GM18909 (cell line): ENCODE results near the gene BPIFA2.
"Not testable (repeated sequence)": the region's sequence is repeated elsewhere in the genome, so short reads cannot be mapped to it uniquely, and the experiment has no call there.

ENCODE experiments used
- ATAC-seq: cut with Tn5 transposase; IDR thresholded peaks from one replicate; pipeline ENCODE4 v1.9.1; 2021; ENCODE audit warnings: mild to moderate bottlenecking; ENCODE audit not compliant: unreplicated experiment, poor library complexity

The BPIFA2 gene, protein sequence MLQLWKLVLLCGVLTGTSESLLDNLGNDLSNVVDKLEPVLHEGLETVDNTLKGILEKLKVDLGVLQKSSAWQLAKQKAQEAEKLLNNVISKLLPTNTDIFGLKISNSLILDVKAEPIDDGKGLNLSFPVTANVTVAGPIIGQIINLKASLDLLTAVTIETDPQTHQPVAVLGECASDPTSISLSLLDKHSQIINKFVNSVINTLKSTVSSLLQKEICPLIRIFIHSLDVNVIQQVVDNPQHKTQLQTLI

DNA sequence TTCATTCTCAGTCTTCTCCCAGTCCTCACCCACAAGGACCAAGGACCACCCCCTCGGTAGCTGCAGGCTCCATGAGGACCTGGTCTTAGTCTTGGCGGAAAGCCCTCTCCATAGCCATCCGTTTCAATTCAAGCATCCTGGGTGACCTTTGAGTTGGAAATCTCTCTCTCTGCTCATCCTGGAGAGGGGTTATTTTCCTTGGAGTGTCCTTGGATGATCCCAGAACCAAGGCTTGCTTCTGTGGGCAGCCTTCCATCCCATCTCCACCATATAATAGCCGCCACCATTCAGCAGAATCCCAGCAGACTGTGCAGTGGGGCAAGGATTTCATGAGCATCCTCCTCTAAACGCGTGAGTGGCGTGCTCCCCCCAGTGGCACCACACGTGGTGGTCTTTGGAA, at the start of gene BPIFA2:
TSS of gene BPIFA2 (plus strand) at position 301 of the 400 bp plus-strand sequence. CDS start 987 bp downstream, outside the sequence.
- ATAC-seq, result no peak

DNA sequence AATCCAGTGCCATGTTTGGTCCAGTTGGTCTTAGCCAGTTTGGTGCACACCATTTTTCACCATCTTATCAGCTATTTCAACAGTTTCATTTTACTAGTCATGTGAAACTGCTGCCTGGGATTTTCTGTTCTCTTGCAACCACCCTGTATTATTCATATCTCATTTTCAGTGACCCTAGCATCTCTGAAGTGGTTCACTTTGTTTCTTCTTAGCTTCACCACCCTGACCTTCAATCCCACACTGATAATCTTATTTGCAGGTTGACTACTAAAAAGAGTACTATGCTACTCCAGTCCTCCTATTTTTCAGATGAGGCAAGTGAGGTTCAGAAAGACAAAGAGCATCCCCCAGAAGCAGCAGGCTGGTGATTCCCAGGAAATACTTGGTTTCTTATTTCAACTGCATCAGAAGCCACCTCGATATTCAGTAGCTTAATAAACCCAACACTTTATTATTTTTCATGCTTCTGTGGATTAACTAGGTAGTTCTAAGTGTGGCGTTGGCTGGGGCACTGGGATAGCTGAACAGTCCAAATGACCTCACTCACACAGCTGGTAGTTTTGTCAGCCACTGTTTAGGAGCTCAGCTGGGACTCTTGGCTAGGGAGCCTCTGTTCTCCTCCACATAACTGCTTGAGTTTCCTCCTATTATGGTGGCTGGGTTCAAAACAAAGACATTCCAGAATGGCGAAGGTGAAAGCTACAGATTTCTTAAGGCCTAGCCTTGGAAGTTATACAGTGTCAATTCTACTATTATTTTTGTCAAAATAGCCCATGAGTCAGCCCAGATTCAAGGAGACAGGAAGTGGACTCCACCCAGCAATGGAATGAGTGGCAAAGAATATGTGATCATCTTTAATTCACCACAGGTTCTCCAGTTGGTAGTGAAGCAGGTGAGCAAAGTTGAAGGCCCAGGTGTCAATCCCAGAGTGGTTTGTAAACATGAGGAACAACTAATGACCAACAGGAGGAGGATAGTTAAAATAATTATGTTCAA, 47.9 kb upstream of the BPIFA2 start:
- ATAC-seq, result no peak

DNA sequence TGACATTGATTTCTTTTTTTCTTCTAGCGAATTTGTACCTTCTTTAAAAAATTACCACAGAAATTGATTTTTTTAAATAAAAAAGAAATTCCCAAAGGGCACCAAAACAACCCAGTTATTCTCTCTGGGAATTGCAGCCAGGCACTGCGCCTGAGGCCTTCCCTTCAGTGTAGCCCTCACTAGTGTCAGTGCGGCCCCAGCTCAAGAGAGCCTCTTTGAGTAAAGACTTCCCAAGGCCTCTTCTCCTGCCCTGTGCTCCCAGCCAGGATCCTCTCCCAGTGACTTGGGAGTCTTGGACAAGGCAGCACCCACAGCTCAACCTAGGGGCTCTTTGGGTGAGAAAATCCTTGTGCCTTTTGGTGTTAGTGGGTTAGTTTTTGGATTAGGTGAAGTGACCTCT, 47.0 kb upstream of the BPIFA2 start:
- ATAC-seq, result no peak

DNA sequence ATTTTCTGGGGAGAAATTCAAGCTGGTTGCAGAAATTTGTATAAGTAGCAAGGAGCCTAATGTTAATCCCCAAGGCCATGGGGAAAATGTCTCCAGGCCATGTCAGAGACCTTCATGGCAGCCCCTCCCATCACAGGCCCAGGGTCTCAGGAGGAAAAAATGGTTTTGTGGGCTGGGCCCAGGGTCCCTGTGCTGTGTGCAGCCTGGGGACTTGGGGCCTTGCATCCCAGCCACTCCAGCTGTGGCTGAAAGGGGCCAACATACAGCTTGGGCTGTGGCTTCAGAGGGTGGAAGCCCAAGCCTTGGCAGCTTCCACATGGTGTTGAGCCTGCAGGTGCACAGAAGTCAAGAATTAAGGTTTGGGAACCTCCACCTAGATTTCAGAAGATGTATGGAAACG, 45.7 kb upstream of the BPIFA2 start:
- not testable (repeated sequence) for ATAC-seq

DNA sequence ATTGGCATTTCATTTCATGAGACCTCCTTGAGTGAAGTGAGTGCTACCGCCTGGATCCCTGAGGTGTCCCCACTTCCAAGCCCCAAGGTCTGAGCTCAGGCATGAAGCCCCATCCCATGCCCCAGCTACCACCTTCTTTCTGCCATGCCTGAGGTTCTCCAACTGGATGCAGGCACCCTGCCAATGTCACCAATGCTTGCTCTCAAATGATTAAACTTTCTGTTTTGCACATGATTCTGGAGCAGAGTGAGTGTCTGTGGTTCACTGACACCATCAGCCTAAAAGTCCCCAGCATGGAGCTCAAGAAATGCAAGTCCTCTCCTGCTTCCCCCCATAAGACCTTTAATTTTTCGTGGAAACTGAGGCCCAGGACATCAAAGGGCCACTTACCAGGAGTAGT, 43.7 kb upstream of the BPIFA2 start:
- no peak for ATAC-seq

DNA sequence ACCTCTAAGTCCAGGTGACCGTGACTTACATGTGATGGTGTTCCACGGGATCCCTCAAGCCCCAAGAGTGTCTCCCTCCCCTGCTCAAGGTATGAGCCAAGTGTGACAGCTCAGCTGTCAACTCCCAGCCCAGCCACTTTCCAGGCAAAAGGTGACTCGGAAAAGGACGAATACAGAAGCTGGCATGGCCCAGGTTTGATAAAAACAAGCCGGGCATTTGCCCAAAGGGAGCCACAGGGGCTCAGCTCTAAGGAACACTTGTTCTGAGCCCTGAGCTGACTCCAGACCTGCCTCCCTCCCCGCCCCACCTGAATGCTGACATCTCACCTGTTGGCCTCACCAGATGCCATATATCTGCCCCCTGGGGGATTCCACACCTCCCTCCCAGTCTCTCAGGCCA, 43.0 kb upstream of the BPIFA2 start:
- ATAC-seq, result no peak

DNA sequence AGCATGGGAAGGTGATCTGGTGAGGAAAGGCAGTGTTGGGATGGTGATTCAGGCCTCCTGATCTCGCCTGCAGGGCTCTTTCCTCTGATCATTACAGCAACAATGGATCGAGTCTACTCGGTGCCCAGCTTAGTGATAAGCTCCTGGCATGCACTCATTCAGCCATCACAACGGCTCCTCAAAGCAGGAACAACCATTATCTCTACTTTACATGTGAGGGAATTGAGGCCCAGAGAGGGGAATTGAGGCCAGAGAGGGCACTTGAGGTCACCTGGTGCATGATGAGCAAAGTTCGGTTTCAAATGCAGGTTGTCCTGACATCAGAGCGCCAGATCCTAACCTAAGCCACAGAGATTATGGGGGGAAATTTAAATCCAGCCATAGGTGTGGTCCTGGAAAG, 42.0 kb upstream of the BPIFA2 start:
- no peak for ATAC-seq

DNA sequence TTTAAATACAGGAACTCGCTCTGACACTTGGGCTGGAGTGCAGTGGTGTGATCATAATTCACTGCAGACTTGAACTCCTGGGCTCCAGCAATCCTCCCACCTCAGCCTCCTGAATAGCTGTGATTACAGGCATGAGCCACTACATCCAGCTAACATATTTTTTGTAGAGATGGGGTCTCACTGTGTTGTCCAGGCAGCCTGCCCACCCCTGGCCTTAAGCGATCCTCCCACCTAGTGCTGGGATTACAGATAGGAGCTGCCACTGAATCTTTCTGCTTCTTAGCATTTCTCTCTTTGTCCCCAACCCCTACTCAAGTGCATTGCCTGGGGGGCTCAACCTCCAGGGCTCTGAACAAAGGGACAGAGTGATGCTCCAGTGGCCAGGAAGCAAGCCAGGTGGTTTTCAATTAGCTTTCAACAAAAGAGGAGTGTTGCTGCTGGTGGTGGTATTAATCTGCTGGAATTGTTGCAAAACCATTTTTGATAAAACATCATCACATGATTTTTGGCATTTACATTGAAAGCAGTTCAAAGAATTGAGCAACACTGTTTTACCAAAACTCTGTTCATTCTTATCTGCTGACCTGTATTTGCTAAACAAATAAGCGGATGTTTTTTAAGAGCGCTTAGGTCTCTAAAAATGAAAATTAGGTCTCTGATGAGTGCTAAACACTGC, 40.4 kb upstream of the BPIFA2 start:
- ATAC-seq, result no peak

DNA sequence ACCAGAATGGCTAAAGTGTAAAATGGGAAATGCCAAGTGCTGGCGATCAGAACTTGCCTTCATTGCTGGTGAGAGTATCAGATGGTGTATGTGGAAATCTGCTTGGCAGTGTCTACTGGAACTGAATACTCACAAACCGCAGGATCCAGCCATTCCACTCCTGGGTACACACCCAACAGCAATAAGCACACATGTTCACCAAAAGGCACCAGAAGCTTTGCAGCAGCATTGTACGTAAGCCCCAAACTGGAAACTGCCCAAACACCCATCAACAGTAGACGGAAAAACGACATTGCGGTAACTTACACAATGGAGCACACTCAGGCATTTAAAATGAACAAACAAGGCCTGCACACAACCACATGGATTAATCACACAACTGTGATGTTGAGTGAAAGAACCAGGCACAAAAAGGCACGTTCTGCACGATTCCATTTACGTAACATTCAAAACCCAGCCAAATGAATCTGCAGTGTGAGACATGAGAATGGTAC, 37.3 kb upstream of the BPIFA2 start:
- no peak for ATAC-seq

DNA sequence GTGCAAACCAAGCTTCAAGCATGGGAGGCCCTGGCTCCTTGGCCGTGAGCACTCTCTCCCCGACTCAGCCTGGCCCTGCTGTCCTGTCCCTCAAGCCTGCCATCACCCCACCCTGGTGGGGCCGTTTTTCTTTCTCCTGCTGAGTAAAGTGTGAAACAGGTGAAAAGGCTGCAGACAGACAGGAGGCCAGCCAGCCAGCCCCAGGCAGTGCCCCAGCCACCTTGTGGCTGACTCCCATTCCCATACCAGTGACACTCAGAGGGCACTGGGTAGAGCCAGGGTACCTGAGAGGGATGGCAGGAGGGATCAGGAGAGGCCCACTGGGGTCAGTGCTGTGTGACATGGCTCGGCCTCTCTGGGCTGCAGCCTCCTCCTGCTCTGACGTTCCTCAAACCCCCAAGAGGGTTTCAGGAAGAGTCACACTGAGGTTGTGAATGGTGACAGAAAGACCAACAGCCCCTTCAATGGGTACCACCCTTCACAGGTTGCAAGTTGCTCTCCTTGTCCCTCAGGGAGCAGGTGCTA, 35.9 kb upstream of the BPIFA2 start:
- no peak for ATAC-seq

DNA sequence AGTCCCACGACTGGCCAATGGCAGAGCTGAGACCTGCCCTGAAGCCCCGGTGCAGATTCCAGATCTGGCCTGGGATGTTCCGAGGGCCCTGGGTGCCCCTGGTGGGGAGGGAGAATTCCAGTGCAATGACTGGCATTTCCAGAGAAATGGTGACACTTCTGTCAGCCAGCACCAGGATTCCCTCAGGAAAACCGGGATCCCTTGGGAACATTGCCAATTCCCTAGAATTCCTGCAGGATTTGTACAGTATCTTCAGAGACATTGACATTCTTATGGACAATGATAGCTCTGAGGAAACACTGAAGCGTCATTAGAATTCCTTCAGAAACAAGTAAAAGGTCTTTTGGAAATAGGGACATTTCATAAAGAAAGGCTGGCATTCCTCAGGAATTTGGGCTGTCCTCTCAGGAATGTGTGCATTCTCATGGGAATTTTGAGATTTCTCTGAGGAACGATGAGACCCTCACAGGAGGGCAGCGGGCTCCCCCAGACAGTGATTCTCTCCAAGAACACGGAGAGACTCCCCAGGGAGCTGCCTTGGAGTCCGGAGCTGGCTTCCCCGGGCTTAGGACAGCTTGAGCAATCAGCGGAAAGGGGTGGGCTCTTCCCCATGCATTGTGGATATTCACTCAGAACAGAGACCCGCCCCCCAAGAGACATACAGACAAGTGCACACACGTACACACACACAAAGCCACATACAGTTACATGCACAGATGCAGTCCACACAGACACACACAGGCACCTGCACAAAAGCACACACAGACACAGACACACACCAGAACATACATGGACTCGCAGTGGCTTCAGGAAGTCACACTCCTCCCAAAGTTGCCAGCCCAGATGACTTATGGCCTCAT, 35.2 kb upstream of the BPIFA2 start:
- no peak for ATAC-seq

DNA sequence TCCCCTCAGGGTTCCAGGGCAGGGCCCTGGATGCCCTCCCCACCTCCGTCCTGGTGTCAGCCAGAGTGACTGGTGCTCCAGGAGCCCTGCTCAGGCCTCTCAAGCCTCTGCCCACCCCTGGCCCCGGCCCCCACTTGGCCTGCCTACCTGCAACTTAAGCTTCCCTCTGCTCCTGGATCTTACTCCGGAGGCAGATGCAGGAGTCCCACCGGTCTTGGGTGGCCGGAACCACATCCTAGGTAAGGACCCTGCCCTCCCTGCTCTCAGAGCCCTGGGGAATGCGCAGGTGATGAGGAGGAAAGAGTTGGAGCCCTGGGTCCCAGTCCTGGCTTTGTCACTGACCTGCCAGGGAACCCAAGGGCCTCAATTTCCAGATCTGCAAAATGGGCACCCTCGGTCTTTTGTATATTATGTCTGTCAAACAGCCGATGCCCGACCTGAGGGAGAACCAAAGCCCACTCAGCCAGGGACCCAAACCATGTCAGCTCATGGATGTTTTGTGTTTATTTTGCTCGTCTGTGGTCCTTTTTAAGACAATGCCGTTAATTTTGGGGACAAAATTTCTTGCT, 34.5 kb upstream of the BPIFA2 start:
- no peak for ATAC-seq

DNA sequence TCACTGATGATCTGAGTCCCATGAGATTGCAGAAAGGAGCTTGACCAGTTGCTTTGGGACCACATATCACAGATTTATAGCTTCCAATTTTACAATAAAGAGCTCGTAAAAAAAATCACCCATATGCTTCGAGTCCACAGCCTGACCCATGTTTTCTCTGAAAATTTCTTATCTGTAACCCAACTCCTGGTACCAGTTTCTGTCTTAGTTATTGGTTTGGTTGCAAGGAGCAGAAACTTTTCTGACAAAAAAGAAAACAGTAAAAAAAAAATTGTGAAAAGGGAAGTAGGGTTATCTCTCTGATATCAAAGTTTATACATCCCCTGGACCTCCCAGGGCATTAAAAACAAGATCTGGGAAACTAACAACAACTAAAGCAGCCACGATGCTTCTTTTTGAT, 30.8 kb upstream of the BPIFA2 start:
- no peak for ATAC-seq

DNA sequence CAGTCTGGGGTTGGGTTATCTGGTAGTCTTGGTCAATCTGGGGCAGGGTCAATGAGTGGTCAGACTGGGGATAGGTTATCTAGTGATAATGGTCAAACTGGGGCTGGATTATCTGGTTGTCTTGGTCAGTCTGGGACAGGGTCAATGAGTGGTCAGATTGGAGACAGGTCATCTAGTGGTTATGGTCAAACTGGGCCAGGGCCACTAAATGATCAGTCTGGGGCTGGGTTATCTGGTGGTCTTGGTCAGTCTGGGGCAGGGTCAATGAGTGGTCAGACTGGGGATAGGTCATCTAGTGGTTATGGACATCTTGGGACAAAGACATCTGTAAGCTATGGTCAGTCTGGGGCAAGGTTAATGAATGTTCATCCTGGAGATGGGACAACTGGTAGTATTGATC, 28.5 kb upstream of the BPIFA2 start:
- ATAC-seq, result no peak

DNA sequence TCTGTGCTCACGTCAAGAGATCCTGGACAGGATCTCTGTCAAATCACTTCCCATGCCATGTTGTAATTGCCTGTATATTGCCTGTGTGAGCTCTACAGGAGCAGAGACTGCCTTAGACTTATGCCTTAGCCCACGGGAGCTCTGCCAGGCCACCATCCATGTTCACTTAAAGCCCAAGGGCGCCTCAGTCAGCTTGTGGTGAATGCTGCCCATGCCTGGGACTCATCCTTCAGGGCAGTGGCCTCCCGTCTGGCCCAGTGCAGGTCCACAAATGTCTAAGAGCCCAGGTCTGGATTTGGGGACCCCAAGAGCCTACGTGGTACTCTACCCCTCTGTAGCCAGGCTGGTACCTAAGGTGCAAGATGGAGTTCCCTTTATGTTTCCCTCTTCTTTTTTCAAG, 22.4 kb upstream of the BPIFA2 start:
- ATAC-seq, result no peak

DNA sequence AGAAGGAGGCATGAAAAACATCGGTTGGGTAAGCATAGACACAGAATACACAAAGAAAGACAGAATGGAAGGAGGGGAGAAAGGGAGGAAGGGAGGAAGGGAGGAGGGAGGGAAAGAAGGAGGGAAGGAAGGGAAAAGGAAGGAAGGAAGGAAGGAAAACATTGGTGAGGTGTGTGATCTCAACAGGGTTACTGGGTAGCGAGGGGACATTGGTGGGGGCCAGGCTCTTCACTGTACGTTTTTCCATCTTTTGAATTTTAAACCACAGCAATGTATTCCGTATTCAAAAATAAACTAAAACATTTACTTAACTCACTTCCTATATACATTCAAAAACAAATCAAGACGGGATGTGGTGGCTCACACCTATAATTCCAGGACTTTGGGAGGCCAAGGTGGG, 20.7 kb upstream of the BPIFA2 start:
- ATAC-seq, result no peak

DNA sequence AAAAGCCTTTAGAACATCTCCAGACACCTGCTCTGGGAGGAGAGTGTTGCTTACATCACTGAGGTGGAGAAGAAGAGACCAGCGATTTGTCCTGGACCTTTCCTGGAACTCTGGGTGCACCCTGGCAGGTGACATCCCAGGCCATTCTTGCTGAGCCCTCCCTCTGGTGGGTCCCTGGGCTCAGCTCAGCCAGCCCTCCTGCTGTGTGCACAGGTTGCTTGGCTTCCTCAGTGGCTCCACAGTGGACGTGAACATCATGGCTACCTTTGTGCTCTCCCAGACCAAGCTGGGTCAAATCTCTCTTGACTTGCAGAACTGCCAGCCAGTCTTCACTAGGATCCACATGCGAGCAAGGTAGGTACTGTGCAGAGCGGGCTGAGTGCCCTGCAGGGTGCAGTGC, 19.9 kb upstream of the BPIFA2 start:
- no peak for ATAC-seq

DNA sequence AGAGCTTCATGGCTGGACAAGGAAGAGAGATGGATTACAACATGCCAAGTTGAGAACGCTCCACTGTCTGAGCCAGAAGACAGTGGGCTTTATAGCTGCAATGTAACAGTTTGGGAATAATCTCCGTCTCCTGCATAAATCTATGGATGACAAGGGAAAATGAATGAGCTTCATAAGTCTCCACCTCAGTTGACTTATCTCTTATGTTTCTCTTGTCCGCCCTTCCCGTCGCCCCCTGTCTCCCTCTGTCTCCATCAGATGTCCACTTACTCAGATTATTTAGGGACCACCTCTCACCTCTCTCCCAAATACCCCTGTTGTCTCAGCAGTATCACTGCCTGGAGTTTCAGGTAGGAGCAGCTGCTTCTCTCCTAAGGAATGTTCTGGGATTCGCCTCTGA, 13.7 kb upstream of the BPIFA2 start:
- no peak for ATAC-seq

DNA sequence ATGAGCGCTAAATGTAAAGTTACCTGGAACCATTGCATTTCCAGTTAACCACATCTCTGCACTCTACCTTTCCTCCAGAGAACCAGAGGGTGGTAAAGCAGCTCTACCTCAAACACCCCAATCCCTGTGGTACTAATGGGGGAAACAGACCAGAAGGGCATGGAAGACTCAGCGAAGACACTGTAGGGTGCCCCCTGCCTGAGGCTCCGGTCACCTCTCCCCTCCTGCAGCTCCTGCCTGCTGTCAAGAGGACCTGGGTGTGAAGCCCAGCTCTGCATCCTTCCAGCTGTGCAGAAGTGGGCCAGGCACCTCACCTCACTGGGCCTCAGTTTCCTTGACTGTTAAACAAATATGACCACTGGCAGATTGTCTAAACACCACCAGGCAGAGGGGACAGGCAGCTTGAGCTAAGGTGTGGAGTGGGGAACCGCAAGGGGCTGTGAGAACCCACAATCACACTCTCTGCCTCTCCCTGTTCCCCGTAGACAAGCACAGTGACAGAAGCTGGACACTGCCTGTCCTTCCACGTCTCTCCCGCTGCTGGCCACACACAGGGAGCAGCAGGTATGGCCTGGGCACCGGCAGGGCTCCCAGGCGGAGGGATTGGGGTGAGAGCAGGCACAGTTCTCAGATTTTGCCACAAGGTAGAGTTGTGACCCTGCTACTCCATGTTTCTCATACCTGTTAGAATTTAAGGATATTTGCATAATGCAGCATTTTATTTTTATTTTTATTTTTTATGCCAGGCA, 9.1 kb upstream of the BPIFA2 start:
- ATAC-seq, result no peak
